Activated CD4-positive, alpha-beta T cell treated with anti-CD3 and anti-CD28 coated beads for 48 hours (primary cell): Measurements from ENCODE around the gene IRF5.
"Not testable (repeated sequence)": the region's sequence is repeated elsewhere in the genome, so short reads cannot be mapped to it uniquely, and the experiment has no call there.

Experiments
- DNase-seq: peaks from one replicate; pipeline ENCODE4 v3.0.0-alpha.2; 2020

The IRF5 gene

DNA sequence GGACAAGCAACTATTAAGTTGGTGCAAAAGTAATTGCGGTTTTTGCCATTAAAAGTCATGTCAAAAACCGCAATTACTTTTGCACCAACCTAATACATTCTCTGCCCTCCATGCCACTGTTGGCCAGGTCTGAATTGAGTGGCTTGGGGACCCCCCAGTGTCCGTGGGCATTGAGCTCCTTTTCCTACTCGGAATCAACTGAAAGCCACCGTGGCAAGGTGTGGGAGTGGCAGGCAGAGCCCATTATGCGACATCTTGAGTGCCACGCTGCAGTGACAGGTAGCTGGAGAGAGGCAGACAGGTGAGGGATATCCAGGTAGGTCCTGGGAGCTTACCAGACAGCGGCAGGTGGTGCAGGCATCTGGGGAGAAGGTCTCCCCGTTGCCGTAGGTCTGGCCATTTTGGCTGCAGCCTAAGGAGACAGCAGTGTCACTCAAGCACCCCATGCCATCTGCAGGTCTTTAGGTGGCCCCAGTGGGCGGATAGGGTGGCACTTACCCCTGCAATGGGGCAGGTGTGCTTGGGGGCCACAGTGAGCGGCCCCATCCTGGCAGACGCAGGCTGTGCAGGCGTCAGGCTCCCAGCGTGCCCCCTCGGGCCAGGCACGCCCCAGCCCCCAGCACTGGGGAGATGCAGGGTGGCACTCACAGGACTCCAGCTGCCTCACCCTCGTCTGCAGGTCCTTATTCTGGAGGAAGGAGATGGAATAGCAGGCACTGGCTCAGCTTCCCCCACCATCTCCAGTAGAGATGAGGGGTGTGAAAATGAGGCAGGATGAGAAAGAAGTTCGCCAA is 30.8 kb upstream of the IRF5 start:
- DNase-seq = no peak

DNA sequence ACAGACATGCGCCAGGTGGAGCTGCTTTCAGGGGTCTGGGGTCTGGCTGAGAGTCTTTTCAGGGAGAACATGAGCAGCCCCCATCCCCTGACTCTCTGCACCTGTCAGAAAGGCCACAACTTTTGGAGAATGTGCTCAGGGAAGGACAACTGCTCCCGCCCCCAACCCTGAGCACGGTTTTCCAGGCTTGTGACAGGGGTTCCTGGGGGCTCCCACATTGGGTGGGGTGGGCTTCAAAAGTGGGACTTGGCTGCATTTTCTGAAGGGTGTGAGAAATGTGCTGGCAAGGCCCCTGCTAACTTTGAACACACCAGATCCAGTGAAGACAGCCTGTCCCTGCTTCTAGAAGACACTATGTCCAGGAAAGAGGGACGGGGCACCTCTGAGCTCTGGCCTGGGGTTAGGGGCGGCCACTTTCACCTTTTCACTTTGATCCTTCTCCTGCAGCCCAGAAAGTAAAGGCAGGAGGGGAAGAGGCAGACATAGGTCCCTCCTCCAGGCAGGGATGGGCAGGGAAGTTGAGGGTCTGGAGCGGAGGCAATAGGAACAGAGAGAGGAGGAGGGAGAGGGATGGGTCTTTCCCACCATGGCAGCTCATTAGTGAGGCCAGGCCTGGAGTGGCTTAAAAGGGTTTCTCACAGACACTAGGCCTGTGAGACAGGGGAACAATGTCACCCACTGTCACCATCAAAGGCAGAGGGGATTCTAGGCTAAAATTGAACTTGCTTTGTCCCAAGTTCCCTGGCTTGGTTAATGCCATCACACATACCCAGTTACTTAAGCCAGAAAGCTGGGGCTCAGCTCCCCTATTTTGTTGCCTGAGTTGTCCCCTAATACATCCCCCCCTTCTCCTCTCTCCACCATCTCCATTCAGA is 28.7 kb upstream of the IRF5 start:
- no peak for DNase-seq

DNA sequence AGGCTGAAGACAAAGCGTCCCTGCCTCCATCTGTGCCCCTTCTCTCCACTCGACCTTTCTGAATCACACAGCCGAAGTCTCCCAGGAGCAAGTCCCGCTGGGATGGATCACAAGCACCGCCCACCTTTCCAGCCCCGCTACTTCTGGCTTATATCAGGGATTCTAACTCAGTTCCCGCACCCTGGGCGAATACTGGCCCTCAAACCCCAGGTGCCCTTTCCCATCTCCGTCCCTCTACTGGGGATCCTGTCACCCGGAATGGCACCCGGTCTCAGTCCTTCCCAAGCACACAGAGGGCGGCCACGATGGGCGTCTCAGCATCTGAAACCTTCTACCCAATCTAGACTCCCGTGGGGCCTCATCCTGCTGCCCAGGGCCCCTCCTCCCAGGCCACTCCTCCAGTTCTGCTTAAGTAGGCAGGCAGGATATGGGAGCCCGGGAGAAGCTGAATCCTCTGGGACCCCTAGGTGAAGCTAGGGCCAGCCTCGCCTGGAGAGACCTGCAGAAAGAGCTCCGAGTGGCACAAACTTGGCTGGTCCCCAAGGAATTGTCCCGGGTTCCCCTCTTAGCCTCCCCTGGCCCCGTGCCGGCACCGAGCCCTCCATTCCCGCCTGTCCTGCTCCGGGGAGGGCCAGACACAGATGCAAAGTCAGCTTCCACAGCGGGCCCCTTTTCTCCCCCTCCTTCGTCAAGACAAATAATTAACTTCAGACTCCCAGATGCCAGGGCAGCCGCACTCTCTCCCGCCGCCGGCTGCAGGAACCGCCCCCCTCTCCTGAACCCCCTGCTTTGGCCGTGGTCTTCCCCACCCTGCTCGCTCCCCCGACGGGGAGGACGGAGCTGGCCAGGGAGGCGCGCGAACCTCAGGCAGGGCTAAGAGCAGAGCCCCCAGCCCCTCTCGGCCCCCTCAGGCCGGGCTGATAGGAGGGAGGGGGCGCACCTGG is 27.8 kb upstream of the IRF5 start:
- DNase-seq = no peak

DNA sequence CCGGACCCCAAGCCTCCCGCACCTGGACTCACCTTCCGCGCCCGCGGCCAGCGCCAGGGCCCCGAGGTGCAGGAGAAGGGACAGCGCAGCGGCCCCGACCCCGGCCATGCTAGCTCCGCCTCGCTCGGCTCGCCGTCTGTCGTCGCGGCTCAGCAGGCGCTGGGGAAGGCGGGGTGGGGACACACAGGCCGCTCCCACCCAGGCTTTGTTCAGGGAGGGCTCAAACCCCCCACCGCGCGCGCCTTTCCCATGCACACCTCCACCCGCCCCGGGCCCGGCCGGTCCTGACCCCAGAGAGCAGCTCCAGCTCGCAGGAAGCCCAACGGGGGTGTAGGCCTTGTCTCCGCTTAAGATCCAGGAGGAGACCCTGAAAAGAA is 27.2 kb upstream of the IRF5 start, which contains the start of gene KCP:
TSS of gene KCP (minus strand) at position 141 of the 377 bp plus-strand sequence. CDS start at position 108, 33 bp downstream.
- no peak for DNase-seq

DNA sequence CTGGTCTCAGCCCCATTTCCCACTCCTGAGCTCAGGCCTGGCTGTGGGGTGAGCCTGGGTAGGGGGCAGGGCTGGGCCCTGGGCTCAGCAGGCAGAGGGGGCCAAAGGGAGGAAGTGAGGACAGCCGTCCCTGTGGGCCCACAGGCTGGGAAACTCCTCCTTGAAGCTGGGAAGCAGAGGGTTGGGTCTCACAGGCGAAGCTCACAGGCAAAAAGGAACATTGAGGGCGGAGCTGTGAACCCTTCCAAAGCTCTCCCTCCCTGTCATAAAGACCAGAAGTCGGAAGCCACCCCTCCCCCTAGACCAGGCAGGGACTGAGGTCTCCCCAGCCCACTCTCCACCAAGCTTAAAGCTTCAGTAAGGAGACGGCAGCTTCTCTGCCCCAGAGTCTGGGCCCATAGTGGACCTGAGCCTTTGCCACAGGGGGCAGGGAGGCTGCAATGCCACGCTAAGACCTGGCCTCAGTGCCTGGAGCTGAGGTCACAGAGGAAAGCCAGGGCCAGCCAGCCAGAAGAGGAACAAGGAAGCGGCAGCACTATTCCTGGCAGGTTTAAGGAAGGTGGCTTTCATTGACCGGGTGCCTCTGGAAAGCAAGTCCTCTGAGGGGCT is 26.2 kb upstream of the IRF5 start:
- no peak for DNase-seq

DNA sequence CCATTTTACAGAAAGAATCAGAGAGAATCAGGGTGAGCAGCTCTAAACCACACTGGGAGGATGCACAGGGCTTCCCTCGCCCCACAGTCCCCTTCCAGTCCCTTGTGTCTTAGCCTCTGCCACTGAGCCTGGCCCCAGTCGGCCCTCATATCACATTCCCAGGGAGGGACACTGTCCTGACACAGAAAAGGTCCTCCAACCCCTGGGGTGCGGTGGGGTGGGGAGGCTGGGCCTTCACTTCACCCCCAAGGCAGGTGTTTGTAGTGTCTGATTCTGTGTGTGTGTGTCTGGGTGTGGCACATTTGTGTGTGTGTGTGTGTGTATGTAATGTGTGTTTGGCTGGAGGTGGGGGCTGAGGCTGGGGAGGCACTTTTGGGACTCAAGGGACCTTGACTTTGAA is 25.4 kb upstream of the IRF5 start:
- no peak for DNase-seq

DNA sequence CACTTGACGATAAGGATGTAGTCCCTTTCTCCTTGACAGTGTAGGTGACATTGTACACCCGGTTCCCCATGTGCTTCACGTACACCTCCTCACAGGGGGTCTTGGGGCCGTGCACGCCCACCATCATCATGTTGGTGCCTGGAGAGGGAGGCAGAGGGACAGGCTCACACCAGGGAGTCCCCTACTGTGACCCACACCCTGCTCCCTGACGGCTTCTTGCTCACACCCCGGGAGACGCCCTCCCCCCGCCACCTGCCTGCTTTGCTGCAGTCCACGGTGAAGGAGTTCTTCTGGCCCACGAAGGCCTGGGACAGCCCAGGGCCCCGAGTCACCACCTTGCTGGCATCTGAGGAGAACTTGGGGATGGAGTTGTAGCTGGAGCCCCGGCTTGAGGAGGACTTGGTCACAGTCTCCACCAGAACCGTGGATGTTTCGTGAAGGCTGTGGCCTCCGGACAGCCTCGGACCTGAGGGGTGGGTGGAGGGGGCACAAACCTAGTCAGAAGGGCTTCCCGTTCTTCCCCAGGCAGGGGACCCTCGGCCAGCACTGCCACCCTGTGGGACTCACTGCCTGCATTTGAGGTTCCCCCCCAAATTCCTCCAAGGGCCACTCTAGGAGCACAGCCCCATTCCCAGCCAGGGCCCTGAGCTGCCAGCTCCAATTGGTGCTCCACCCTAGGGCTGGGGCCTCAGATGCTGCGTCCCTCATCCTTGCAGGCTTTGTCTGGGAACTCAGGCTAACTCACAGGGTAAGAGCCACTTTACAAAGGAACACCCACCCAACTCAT is 24.8 kb upstream of the IRF5 start:
- DNase-seq = not testable (repeated sequence)

DNA sequence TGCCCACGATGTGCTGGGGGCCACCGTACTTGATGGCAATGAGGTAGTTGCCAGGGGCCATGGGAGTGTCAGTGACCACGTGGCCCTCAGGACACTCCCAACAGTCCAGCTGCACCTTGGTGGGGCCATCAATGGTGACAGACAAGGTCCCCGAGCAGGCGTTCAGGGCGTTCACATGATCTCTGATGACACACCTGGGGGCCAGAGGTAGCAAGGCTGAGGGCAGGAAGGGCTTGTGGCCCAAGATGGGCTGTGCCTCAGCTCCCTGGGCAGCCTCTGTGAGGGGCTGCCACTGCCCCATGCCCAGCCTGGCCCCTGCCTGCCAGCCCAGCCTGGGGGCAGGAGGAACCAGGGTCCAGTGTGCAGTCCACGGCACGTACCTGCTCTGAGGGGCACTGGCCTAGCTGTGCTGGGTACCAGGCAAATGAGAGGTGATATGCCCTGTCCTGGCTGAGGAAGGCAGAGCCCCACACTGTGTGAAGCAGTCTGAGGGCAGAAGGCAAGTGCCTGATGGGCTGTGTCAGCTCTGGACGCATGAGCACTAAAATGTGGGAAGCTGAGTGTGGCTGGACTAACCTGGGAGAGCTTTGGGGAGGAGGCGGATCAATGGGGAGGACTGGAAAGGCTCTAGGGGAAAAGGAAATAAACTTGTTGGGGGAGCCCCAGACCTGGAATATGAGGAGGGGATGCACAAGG is 23.7 kb upstream of the IRF5 start:
- DNase-seq = no peak

DNA sequence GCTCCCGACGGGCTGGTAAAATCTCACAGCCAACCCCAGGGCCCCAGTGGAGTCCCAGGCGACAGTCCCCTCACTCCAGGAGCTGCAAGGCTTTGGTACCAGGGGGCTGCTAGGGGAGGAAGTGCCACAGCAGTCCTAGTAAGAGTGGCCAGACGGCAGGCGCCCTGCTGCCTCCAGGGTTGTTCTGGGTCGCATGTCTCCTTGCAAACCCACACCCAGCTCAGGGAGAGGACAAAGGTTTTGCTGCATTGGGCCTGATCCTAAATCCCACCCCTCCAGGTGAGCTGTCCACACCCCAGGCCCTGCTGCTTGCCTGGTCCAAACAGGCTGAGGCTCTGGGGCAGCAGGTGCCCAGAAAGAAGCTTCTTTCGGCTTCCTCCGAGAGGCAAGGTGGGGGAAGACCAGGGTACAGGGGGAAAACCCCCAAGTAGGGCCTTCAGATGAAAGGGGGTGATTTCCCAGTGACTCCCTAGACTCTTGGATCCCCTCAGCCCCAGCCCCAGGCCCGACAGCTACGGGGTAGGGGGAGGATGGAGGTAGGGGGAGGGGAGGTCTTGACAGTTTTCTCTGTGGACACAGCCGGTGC is 23.1 kb upstream of the IRF5 start:
- DNase-seq = no peak

DNA sequence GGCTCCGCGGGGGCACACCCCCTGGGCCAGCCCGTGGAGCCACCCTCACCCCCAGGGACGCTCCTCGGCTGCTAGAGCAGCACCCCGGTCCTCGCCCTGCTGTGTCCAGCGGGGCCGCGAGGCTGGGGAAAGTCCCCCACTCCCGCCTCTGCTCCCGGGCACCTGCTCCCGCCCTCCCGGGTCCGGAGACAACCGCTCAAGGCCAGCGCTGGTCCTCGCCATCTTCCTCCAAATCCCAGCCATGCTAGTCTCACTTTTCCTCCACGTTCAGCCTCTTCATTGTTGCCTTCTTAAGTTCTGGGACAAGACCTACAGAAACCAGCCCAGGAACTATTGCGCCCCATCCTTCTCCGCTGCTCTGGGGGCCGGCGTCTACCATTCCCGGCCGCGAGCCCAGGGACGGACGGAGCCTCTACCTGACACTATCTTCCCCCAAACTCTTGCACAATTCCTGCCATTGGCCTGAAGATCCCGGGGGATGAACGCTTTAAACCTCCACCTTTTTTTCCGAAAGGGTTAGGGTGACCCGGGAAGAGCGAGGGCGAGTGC is 22.4 kb upstream of the IRF5 start:
- no peak for DNase-seq

DNA sequence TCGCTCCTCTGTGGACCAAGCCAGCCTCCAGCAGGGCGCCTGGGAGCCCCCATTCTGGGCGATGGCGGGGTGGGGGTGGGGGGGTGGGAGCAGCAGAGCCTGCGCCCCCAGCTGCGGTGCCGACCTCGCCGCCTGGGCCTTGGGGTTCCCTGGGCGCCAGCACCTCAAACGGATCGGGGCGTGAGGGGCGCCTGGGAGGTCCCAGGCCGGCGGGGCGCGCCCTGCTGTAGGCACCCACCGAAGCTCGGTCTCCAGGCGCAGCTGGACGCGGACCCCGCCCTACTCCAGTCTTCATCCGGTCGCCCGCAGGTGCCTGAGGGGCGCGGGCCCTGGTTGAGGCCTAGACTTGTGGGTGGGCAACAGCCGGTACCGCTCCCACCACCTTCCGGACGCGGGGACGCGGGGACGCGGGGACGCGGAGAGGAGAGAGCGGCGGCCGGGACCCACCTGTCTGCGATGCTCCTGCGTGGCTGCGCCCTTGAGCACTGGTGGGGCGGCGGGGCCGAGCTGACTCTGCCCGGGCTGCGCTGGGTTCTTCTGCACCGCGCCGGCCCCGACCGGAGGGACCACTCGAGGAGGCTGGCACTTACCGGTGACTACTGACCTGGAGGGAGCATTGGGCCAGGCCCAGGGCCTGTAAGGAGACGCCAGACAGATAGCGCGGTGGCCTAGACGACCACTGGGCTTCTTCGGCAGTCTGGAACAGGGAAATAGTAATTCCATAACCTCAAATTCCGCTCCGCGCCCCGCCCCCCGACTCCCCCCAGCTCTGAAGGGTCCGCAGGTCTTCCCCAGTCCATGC is 21.7 kb upstream of the IRF5 start:
- DNase-seq = no peak

DNA sequence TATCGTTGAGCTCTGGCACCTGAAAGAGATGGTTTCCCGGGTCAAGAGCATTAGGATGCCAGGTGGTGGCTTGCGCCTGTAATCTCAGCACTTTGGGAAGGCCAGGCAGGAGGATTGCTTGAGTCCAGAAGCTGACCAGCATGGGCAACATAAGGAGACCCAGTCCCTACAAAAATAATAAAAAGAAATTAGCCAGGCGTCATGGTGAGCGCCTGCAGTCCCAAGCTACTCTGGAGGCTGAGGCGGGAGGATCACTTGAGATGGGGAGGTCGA is 21.1 kb upstream of the IRF5 start:
- DNase-seq = no peak

DNA sequence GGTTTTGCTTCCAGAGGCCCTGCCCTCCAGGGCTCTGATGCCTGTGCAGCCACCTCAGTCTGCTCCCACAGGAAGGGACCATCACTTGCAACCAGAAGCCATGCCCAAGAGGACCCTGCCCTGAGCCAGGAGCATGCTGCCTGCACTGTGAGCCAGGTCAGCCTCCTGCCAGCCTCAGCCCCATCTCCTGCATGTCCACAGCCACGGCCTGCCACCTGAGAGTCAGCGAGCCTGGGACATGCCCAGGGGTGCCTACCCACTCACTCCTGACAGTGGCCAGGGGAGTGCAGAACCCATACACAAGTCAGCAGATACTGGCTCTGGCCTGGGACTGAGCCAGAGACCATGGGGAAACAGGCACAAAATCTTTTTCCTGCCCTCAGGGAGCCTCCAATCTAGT is 20.6 kb upstream of the IRF5 start:
- no peak for DNase-seq

DNA sequence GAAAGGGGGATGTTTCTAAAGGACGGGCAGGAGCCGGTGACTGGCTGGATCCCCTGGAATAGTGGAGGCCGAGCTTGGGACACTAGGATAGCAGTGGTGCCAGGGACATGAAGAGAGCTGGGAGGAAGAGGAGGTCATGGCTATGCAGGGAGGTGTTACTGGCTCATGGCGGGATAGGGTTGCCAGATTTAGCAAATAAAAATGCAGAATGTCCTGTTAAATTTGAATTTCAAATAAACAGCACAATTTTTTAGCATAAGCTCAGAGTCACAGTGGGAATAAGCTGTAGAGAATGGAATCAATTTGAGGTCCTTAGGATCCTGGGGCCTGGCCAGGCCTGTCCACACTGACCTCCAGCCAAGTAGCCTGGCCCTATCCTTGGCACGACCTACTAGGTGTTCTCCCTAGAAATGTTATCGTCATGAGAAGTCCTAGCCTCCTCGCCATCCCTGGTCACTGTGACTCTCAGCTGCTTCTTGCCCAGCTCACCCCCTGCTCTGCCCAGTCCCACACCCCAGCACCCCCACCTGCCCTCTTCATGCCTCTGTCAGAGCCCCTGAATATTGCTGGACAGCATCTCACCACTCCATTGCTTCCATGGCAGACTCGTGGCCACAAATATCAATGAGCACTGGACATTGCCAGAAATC is 19.6 kb upstream of the IRF5 start:
- DNase-seq = no peak

DNA sequence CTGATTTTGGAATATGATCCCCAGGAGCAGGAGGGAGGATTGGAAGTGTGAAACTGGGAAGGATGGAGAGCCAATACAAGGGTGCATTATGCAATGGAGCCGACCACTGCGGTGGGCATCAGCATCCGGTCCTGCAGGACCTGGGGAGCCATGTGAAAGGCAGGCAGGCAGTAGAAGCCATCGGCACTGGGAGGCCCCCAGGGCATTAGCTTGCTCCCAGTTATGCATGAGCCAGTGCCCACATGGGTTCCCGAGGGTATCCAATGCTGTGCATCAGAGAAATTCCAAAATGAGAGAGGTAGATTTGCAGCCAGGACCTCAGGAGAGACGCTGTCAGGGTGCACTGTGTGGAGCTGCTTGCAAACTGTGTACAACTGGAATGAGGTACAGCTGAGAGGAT is 18.5 kb upstream of the IRF5 start:
- DNase-seq = no peak

DNA sequence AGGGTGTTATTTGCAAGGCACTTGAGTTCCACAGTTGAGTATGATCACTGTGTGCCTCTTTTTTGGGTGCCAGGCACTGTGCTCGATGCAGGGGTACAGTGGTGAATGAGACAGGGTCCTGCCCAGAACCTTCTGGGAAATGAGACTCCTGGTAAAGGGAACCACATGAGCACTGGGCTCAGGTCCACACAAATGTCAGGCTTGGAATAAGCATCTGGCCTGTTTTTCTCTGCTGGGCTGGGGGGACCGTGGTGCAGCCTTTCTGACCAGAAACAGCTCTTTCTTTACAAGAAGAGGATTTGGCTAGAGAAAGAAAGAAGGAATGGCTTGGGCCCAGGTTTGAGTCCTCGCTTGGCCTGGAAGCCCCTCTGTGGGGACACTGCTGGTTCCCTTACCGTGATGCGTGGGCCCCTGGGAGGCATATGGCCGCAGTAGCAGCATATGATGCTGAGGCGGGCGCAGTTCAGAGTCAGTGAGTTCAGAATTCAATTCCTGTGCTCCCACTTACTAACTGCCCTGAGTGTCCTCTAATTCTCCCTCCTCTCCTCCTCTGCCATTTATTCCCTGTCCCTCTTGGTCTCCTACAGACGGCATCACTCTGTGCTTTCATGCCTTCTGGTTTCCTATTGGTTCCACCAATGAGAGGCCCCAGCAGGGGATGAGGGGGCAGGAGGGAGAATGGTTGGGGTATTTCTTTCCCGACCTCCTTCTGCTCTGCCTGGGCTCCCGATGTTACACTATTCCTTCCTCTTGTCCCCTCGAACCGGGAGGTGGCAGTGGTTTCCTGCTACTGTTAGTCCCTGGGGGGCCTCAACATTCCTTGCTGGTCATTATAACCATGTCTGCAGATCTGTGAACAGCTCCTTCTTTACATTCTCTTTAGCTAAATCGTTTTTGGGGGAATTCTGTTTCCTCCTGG is 17.6 kb upstream of the IRF5 start:
- no peak for DNase-seq

DNA sequence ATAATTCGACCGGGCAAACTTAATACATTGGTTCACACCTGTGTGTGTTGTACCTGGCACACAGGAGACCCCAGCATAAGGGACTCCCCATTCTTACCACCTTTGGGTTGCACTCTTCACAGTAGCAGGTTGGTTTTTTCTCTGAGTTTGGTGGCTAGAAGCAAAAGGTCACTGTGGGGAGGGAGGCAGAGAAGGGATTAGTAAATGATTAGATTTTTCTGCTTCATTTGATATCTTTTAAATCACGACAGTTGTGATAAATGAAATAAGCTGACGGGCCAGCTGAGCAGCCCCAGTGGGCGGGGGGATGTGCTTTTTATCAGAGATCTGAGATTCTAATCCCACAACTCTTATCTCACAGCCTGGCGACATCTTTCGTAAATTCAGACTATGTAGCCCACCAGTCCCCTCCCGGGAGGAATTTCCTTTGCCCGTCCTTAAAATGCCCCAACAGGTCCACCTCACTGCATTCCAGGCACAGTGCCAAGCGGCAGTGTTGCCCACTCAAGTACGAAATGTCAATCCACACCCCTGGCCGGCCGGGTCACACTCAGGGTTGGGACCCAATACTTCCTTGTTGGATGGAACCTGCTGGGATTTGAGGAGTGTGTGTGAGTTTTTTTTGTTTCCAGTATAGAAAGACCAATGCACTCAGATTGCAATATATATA is 16.7 kb upstream of the IRF5 start:
- no peak for DNase-seq
